Smooth muscle cell of the brain vasculature (primary cell): Measurements from ENCODE around the gene APBB1.

Experiments
- DNase-seq: peaks from one replicate; pipeline ENCODE4 v3.0.0-alpha.2; 2012; ENCODE audit warnings: low read depth, low spot score

The APBB1 gene

DNA sequence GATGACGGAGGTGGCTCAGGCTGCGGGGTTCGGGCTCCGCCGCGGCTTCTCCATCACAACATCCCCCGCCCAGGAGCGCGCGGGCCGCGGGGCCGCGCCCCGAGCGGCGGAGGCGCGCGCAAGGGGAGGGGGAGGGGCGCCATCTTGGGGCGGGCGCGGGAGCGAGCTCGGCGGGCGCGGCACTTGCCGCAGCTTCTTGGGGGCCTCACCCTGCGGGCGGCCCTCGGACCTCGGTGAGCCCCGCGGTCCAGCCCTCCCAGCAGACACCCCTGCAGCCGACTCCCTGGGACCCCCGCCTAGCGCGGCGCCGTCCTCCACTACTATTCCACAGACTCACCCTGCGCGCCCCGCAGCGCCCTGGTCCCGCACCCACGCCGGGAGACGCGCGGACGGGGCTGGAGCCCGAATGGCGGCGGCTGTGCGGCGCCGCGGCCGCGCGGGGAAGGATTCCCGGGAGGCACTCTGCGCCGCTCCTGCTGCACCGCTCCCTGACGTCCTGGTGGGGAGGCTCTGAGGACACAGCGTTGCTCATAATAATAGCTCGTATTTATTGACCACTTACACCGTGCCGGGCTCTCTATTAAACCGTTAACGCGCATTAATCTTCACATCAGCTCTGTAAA lies at the start of gene APBB1:
APBB1 (minus strand) TSS at position 86 of the 623 bp plus-strand sequence. CDS start 7,747 bp downstream, outside the sequence.
- DNase-seq: no peak

DNA sequence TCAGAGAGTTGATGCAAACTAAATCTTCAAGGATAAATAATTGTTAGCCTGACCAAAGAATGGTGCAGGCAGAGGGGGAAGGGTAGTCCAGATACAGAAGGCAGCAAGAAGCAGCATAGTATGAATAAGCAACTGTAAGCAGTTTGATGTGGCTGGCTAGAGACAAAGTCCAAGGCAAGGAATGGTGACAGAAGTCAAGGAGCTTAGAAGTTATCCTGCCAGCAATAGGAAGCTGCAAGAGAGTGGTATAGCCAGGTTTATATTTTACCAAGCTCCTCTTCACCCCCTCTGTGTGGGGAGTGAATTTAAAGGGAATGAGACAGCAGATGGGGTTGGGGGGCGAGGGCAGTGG lies 40.2 kb upstream of the APBB1 start:
- no peak for DNase-seq

DNA sequence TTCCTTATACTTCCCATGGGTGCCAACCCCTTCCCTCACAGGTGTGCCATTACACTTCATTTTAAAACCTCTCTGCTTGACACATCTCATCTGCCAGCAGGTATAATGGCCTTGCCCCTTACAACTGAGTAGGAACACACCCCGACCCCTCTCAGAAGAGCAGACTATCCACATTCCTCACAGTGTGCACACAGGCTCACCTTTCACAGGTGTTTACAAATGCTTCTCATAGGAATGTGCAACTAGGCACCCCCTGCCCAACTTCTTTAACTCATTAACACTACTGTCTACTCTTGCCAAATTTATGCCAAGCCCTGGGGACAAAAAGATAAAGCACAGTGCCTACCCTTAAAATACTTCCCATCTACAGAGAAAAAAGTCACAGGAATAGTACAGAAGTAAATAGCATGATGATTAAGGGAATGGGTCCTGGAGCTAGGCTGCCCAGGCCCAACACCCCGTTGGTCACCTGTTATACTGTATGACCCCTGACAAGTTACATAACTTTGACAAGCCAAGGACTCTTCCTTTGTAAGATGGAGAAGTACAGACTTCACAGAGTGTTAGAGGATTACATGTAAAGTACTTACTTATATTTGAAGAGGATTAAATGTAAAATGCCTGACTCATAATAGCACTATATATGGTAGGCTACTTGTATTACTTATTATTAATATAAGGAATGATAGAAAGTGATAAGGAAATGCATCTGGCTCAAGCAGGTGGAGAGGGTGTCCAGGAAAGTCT lies 39.6 kb upstream of the APBB1 start:
- no peak for DNase-seq

DNA sequence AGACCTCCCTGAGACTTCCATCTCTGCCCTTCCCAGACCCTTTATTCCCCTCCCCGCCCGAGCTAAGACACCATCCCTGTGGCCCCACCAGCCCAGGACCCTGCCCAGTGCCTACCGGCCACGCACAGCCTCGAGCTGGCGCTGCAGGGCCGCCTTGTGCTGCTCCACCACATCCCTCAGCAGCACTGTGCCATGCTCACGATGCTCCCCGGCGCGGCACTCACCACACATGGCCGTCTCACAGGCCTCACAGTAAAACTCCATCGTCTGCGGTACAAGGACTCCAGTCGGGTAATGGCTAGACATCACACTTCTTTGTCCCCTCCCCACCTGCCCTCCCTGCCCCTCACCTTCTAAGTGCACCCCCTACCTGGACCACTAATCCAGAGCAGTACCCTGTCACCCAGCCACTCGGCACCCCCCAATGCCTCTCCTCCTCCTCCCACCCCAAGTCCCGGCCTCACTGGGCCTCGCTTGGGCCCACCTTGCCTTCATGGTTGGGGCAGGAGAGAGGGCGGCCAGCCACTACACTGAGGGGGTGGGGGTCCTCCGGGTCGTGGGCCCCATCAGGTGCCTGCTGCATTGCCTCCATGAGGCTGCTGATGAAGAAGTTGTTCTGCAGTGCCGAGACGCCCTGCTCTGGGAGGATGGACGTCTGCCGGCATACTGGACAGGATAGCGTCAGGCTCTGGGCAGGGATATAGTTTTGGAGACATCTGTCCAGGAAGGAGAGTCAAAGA lies 38.9 kb upstream of the APBB1 start:
- no peak for DNase-seq

DNA sequence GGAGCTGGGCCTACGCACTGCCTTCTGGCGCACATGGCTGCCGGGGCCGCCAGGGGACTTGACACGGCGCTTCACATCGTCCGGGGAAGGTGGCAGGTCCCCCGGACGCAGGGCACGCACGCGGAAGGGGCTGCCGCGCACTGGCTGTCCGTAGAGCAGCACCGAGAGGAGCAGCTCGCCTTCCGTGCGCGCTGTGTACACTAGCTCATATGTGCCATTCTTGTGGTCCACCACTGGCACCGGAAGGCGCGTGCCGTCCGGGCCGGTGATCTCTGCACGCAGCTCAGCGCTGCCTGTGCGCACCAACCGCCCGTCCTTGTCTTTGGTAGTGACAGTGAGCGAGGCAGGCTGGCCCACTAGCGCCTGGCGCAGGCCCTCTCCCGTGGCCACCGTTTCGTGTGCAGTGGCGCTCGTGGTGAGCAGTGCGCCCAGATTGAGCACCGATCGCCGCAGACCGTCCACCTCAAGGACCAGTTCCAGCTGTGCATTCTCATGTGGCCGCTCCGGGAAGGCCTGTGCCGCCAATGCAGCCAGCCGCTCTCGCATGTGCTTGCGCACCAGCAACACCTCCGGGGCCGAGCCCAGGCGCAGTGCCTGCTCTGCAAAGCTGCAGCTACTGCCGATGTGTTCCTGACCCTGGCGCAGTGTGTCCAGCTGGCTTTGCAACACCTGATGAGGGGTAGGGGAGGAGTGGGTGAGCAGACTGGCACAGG lies 37.6 kb upstream of the APBB1 start:
- DNase-seq: no peak

DNA sequence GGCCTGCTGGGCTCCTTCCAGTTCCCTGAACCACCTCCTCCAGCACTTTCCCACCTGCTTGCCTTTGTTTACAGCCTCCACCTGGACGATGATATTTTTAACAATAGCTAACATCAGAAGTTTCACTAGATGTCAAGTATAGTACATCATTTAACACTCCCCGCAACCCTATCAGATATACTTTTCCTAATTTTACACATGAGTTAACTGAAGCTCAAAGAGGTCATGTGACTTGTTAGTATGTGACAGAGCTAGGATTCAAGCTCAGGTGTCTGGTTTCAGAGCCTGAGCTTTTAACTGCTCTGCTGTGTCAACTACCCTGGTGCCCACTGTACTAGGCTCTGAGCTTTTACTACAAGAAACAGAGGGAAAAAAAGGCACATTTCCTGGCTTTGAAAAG lies 36.2 kb upstream of the APBB1 start:
- no peak for DNase-seq

DNA sequence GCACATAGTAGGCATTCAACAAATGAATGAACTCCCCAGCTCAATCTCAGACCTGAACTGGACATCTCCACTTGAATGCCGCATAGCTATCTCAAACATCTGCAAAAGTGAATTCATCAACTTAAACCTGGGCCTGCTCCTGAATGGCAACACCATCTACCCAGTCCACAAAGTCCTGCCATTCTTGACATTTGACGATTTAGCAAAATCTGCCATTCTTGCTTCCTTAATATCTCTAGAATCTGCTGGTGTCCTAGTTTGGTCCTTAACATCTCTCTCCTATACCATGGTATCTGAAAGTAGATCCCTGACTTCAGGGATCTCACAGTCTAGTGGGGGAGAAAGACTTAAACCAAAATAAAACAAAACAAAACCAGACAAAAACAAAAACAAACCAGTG lies 34.3 kb upstream of the APBB1 start:
- no peak for DNase-seq

DNA sequence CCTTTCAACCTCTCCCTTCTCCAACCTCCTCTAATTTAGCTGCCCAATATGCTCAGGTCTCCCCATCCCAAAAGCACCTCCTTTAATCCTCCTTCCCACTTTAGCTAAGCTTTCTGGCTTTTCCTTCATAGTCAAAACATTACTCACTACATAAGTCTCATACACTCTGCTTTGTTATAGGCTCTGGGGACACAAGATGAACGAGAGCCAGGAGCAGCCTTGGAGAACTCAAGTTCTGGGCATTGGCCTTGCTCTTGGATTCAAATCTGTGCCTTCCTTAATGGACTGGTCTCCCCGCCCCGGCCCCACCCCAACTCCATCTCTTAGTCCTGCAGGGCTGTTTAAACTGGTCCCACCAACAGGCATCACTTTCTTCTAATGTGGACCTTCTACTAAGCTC lies 33.3 kb upstream of the APBB1 start:
- no peak for DNase-seq

DNA sequence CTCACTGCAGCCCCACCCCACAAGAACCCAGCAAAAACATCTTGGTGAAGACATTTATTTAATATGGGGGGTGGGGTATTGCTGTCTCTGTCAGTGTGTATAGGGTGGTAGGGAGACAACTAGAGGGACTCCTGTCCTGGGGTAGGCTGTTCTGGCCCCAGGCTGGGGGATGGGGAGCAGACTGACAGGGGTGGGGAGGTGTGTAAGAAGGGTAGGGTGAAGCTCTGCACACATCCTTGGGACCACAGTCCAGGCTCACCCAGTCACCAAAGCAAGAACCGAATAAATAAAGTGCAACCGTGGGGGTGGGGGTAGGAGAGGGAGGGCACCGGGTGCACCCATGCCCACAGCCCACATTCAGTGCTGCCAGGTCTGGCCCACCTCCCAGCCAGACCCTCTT lies 29.7 kb upstream of the APBB1 start:
- DNase-seq: no peak

DNA sequence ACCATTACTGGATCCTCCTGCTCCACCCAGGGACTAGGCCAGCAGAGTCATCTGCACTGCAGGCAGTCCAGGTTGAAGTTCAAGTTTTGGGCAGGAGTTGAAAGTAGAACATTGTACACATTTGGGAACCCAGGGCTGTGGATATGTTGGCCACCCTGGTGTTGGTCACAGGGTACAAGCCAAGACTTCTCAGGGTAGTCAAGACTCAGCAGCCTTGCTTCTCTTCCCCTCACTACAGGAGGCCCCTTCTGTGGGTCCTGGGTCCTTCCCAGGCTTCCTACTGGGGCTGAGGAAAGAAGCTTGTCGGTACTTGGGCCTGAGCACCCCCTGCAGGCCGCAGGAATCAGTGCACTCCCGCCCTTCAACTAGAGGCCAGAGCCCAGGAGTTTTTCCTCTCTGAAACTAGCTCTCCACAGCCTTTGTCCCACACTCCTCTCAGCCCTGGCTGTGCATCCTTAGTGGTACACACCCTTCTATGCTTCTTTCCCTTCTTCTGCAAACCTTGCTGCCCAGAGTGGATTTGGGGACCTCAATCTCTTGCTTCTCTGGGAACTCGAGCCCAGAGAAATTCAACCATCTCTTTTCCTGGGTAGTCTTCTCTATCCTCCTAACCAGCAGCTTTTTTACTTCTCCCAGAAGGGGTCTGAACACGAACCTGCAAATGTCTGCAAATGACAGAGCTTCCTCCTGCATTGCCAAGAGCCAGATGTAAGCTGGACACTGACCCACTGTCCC lies 24.5 kb upstream of the APBB1 start:
- DNase-seq: no peak

DNA sequence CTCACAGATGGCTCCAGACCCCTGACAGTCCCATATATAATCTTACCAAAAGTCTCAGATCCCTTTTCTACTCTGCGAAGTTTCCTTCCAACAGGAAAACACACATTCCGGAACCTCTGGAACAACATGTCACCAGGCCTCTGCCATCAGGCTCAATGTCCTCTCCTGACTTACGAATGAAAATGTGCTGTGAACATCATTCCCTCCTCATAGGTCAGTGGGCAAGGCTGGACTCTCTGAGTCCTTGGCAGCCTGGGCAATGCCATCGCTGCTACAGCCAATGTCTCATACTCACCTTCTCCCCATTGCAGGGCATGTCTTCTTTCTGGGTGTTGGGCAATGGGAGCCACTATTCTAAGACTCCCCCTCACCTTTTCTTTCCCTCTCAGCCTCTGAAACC lies 23.5 kb upstream of the APBB1 start:
- DNase-seq: no peak

DNA sequence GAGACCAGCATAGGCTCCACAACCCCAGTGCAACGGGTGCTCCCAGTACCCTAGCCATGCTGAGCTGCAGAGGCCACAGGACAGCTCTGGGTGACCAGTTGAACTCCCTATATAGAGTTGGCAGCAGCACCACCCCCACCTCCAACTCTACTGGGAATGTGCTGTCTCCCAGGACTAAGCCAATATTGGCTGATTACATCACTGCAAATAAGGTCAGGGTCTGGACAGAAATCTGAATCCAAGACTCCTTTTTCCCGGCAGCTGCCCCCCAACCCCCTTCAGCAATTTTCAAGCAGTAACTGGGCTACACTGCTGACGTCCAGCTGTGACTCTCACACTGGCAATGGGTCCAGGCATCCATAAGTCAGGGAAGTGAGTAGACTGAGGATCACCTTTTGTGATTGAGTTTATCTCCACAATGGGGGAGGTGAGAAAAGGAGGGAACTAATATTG lies 22.0 kb upstream of the APBB1 start, which contains the start of gene HPX:
HPX (minus strand) TSS at position 82 of the 453 bp plus-strand sequence; CDS start at position 58, 24 bp downstream.
- DNase-seq: no peak

DNA sequence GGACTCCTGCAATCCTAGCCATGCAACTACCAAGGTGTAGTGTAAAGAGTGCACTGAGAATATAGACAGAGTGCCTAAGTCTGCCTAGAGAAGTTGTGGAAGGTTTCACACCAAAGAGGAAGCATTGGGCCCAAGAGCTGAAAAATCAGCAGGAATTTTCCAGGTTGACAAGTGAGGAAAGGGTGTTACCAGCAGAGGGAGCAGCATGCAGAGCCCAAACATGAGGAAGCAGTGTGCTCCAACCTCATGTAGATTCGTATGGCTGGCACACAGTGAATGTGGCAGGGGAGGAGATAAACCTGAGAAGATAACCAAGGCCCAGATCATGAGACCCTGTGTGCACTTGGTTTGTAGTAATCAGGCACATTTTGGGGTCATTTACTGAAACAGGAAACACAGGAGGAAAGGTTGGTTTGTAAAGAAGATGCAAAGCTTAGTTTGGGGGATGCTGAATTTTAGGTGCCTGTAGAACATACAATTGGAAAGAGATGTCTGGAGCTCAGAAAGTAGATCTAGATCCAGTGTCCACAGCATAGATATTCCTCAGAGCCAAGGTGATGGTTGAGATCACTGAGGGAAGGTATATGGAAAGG lies 20.2 kb upstream of the APBB1 start:
- DNase-seq: no peak

DNA sequence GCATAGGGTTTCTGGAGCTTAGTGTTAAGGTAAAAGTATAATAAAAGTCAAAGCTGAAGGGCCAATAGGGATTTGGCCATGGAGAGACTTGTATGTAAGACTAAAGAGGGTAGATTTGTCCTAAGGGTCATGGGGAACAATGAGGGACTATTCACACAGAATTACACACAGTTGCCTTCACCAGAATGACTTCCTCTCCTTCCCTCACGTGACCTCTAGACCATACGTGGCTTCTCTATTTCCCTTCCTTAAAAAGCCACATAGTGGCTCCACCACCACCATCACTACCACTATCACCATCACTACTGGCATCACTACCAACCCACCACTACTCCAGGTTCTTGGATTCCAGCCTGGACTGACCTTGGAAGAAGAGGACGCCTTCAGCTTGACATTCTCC lies 19.1 kb upstream of the APBB1 start:
- DNase-seq: no peak

DNA sequence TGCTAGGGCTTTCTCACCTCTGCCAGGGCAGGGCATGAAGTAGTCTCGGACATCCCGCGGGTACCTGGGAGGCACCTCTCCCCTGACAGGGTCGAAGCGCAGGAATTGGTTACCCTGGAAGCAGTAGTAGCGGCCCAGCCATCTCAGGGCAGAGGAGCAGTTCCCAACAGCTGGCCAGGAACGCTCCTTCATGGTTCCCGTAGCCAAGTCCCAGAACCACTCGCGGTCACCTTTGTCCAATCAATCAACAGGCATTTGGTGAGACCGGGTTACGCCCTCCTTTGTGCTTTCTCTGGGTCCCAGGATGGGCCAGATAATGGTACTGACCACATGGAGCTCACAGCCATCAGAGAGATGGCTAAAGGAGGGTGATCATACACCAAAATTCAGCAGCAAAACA lies 18.5 kb upstream of the APBB1 start:
- no peak for DNase-seq

DNA sequence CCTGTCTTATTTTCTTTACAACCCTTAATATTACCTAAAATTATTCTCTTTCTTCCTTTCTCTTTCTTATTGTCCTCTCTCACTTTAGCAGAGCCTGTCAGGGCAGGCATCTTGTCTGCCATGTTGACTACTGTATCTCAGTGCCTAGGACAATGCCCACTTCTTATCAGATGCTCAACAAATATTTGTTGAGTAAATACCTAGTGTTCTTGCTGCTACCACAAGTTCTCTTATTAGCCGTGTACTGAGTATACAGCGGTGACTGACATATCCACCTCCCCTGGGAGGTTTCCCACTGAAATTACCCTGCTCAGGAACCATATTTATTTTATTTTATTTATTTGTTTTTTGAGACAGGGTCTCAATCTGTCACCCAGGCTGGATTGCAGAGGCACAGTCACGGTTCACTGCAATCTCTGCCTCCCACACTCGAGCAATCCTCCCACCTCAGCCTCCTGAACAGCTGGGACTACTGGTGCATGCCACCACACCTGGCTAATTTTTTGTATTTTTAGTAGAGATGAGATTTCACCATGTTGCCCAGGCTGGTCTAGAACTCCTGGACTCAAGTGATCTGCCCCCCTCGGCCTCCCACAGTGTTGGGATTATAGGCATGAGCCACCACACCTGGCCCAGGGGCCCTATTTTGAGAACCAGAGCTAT lies 15.2 kb upstream of the APBB1 start:
- no peak for DNase-seq

DNA sequence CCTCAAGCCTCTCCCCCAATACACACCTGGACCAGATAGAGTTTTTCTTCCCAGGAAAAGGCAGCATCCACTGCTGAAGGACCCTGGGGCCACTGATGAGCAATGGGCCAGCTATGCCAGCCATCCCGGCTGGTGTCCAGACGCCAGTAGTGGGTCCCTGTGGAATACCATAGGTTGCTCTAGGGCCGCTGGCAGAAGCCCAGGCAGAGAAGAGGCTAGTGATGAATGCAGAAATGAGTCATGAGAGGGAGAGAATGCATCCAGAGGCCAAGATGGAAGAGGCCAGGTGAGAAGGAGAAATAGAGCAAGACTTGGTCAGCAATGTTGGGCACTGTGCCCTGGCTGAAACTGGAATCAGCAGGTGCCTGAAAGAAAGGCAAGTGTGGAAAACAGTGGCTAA lies 13.0 kb upstream of the APBB1 start:
- no peak for DNase-seq

DNA sequence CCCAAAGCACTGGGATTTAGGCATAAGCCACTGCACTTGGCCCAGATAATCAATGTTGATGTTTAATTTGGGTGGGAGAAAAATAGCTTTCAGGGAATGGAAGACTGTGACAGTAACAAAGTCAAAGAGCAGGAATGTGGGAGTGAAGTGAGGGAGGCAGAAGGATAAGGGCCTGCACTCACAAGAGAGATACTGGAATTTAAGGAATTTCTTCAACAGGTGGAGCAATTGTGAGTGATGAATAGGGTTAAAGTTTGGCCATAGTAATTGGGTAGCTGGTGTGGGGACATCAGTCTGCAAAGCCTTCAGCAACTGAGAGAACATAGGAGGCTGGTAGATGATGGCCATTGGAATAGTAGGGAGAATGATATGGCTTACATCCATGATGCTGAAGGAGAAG lies 8.6 kb upstream of the APBB1 start:
- no peak for DNase-seq

DNA sequence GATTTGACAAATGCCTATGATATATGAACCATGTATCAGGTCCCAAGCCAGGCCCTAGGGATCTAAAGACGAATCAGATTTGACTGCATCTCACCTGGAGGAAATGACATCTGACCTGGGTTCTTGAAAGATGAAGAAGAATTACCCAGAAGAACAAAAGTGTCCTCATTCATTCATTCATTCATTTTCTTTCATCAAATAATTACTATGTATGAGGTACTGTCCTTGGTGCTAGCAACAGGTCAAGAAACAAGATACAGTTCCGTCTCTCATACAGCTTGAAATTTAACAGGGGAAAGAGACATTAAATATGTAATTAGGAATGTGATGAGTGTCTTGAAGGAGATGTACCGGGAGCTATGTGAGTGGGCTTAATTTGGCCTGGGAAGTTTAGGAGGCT lies 1.8 kb upstream of the APBB1 start:
- DNase-seq: no peak

DNA sequence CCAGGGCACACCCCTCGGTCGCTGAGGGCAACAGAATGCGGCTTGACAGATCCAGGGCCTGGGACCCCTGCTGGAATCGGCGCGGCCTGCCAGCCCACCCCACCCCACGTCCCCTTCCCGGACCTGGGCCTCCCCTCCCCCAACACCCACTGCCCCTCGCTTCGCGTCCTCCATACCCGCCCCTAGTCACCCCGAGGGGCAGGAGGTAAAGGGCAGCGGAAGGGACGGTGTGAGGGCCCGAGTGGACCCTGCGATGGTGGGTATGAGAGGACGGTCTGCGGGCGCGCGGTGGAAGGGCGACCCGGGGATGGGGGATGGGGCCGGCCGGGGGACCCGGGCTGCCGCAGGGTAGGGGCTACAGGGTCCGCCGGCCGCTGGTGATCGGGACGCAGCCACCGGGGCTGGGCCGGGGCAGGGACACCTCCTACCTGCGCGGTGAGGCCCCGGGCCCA lies 311 bp downstream of the APBB1 start:
- DNase-seq: no peak
